Mucosa of descending colon (tissue), 3 donors: ENCODE results near the gene ABCD3. TPM values are rescaled to one million over a fixed set of nuclear protein-coding genes. Genes with fewer than 3 reads are reported as not detected.
A peak's percentile ranks its signal among the peaks of the same experiment; 100 is the strongest.
"Not testable (repeated sequence)": the region's sequence is repeated elsewhere in the genome, so short reads cannot be mapped to it uniquely, and the experiment has no call there.

Experiments used
- ATAC-seq: fragments of 200-7000 bp; cut with Tn5 transposase; one replicate; pipeline ENCODE4 v1.9.1; 2020; ENCODE audit warnings: mild to moderate bottlenecking, moderate library complexity
- DNase-seq, 3 donors: peaks; one replicate each; pipeline ENCODE4 v3.0.0-alpha.2; 2020
- H3K36me3 ChIP-seq: fragments of 200-600 bp; one replicate; pipeline ENCODE4 v1.8.0; 2021; ENCODE audit warnings: low read depth, mild to moderate bottlenecking
- H3K4me1 ChIP-seq: fragments of 200-600 bp; one replicate; pipeline ENCODE4 v1.8.0; 2021; ENCODE audit warnings: low read depth, mild to moderate bottlenecking
- H3K4me3 ChIP-seq: fragments of 200-600 bp; one replicate; pipeline ENCODE4 v1.8.0; 2021; ENCODE audit warnings: mild to moderate bottlenecking
- H3K9me3 ChIP-seq: fragments of 200-600 bp; one replicate; pipeline ENCODE4 v1.8.0; 2021; ENCODE audit warnings: mild to moderate bottlenecking
- CTCF ChIP-seq: fragments of 200-600 bp; IDR thresholded peaks from one replicate; pipeline ENCODE4 v1.8.0; 2022; ENCODE audit warnings: antibody characterized with exemption, mild to moderate bottlenecking
- intact Hi-C, 2 donors: fragments of 100-400 bp; cut with DNase I in 1 of 2; cut with micrococcal nuclease in 1 of 2; formaldehyde crosslinking; loops; one replicate each; pipeline versions ENCODE4 v1.11.0 to v1.11.1; 2022; cut with DNase I, micrococcal nuclease
- long read RNA-seq, 2 donors: library from polyadenylated mRNA; unstranded; transcript quantifications; one replicate each; pipeline ENCODE4 v2.0.0, GENCODE V29; 2019 to 2021
- total RNA-seq, 3 donors: library from RNA; stranded (reverse); fragmentation: NEBNext Ultra II Directional in 2 of 3; extraction: Animal tissue kit (Norgen Biotek cat#: 25700) in 2 of 3; gene quantifications; one replicate each; pipeline versions ENCODE4 v1.2.1 to v1.2.4, GENCODE V29; 2021 to 2023
- donor health status: DM: no; HTN: no; CAD: no; lungs with moderate emphysema.
- donor health status: DM: no; HTN: no; CAD: no.
- donor health status: DM: no; HTN: yes; CAD: no.

Gene ABCD3
- 100 to 1,000 TPM in 1 of 3 donors, 10 to 100 TPM in 2; 67.9 to 102 (median 99.3) TPM for total RNA-seq
- long read RNA-seq, donor 1, transcript ABCD3-202 (23 exons, 3,538 nt) = major isoform, 57 of 68 reads
- long read RNA-seq, donor 1, partial matches to known transcripts = 4 of 68 reads
- long read RNA-seq, donor 1, other reads (novel, unspliced or antisense) = 7 of 68 reads
- long read RNA-seq, donor 2, transcript ABCD3-202 (23 exons, 3,538 nt) = major isoform, 19 of 34 reads
- long read RNA-seq, donor 2, partial matches to known transcripts = 3 of 34 reads
- long read RNA-seq, donor 2, other reads (novel, unspliced or antisense) = 9 of 34 reads

- DNase-seq = peak; percentile 96 to 98 (median 98)
- no peak for TF ChIP-seq CTCF
- Histone ChIP-seq H3K9me3 (no peaks in the 10 kb centered on the region), H3K36me3 (peaks cover 6% of the 10 kb centered on the region), H3K4me1 (peaks cover 30% of the 10 kb centered on the region), H3K4me3 (peak within 1 kb of the TSS; percentile 97)
- intact Hi-C loops = no loop called here
- peak; percentile 98 for ATAC-seq
These were observed at the start of gene ABCD3 for GRCh38 chr1:94417978-94418663. Gene ABCD3, plus strand, starts transcription at chr1:94418389. Its CDS starts 90 bp downstream, at chr1:94418479.

- H3K9me3 ChIP-seq, H3K4me3 ChIP-seq, DNase-seq, H3K36me3 ChIP-seq, H3K4me1 ChIP-seq, ATAC-seq, intact Hi-C loops: not testable (repeated sequence)
These were observed 45.4 kb upstream of the ABCD3 start for GRCh38 chr1:94372771-94373170.

- H3K4me1 ChIP-seq, H3K9me3 ChIP-seq, intact Hi-C loops, ATAC-seq, H3K4me3 ChIP-seq, DNase-seq, H3K36me3 ChIP-seq: not testable (repeated sequence)
These were observed 44.9 kb upstream of the ABCD3 start for GRCh38 chr1:94373311-94373710.

- intact Hi-C loops, DNase-seq, H3K9me3 ChIP-seq, H3K4me3 ChIP-seq, H3K4me1 ChIP-seq, H3K36me3 ChIP-seq, ATAC-seq: not testable (repeated sequence)
These were observed 42.5 kb upstream of the ABCD3 start for GRCh38 chr1:94375666-94376065.

- ATAC-seq, H3K36me3 ChIP-seq, H3K9me3 ChIP-seq, intact Hi-C loops, DNase-seq, H3K4me3 ChIP-seq: not testable (repeated sequence)
- peaks cover 11% of the 10 kb centered on the region for H3K4me1 ChIP-seq
These were observed 39.7 kb upstream of the ABCD3 start for GRCh38 chr1:94378493-94378892.

GRCh38 chr1:94379615-94380014 is 38.6 kb upstream of the ABCD3 start:
- Histone ChIP-seq H3K9me3 (no peaks in the 10 kb centered on the region), H3K4me1 (peaks cover 16% of the 10 kb centered on the region), H3K36me3 (no peaks in the 10 kb centered on the region), H3K4me3 (no peak overlapping the region)
- no peak for TF ChIP-seq CTCF
- DNase-seq (peak in 1 of 3 donors; percentile 21), ATAC-seq (no peak)
- intact Hi-C loops = no loop called here

GRCh38 chr1:94382201-94382600 is 36.0 kb upstream of the ABCD3 start:
- no peak for TF ChIP-seq CTCF
- intact Hi-C loops = no loop called here
- Histone ChIP-seq H3K9me3 (no peaks in the 10 kb centered on the region), H3K4me1 (peaks cover 32% of the 10 kb centered on the region), H3K36me3 (no peaks in the 10 kb centered on the region), H3K4me3 (no peak overlapping the region)
- peak; percentile 41 for ATAC-seq
- peak; percentile 53 to 62 (median 56) for DNase-seq
